ENCODE data around the gene STX5.
"Not testable (repeated sequence)": the region's sequence is repeated elsewhere in the genome, so short reads cannot be mapped to it uniquely, and the experiment has no call there.

Gene STX5

DNA sequence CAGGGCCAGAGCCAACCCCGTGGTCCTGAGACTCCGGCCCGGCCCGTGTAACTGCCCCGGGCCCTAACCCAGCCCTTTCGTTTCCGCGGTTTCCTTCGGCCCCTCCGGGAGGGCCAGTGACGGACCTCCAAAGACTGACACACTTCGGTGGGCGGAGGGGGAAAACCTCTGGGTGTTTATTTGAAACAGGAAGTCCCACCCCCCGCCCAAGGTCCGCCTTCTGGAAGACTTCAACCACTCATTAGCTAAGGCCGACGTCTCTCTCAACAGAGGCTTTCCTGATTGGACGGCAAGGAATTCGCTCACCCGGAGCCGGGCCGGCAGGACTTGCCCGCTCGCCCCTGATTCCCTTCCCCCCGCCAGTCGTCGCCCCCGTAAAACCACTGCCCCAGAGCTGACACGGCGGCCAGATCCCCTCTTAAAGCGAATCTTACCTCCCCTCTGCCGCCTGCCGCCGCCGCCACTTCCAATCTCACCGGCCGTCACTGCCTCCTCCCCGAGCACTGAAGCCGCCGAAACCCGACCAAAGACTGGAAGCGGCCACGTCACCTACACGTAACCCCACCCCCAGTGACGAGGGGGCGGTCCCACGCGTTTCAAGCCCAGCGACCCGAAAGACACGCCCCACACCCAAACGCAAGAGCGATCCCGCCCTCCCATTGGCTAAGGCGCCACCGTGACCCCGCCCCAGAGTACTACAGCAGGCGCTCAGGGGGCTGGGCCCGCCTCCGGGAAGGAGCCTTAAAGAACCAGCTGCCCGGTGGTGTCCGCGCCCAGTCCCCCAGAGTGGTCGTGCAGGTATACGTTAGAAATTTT, at the start of gene STX5:
TSS of gene STX5 (minus strand) at position 532 of the 816 bp plus-strand sequence. CDS start 808 bp downstream, outside the sequence.
- DNase-seq (ENCODE audit: low read depth) = peak; percentile 99

- DNase-seq (ENCODE audit: low read depth) = peak; percentile 90
Measured at GRCh38 chr11:62880803-62881578, 49.1 kb upstream of the STX5 start, which contains the start of gene SLC3A2. Gene SLC3A2 (plus strand): TSS chr11:62880896. CDS start chr11:62881024, 128 bp downstream.

DNA sequence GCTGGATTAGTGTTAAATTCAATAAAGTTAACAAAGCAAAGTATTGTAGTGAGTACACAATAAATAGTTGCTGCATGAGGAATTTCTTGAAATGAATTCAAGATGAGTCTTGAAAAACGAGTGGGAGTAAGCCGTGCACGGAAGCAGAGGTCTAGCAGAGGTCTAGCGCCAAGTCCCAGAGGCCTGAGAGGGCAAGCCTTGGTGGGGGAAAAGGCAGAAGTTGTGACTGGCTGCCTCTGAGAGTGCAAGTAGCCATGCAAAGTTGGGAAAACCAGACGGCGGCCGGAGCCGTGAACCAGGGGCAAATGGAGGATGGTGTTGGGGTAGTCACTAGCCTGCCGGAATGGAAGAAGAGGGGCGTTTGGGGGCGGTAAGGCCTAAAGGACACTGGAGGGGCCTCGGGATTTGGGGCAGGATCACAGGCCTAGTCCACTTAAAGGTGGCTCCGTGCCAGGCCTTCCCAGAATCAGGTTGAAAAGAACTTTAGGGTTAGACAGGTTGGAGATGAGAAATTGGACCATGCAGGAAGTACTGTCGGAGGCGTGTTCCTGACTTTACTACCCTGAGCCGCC, 48.5 kb upstream of the STX5 start:
- peak; percentile 88 for DNase-seq (ENCODE audit: low read depth)

DNA sequence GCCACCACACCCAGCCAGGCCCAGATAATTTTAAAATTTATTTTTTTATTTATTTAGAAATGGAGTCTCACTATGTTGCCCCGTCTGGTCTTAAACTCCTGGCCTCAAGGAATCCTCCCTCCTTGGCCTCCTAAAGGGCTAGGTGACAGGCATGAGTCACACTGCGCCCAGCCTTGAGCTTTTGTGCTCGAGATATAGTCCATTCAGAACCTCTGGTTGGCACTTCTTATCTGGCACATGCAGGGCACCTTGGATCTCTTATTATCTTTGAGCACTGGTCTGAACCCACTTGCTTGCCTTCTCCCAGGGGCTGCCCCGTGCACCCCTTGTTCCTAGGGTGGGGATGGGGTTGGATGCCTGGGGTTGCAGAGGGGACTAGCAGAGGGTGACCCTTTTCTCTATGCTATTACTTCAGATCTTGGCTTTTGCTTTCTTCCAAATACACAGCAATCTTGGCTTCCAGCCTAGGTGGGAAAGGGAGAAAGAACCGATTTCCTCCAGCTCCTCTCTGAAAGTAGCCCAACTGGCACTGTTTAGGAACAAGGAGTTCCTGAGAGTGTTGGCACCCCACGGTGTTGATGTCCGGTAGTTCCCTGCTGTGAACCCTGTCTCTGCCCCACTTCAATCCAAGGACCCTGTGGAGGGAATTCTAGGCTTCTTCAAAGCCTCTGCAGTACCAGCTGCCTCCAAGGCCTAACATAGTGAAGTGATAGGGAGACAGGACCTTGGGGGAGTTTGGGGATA, 47.6 kb upstream of the STX5 start:
- no peak for DNase-seq (ENCODE audit: low read depth)

DNA sequence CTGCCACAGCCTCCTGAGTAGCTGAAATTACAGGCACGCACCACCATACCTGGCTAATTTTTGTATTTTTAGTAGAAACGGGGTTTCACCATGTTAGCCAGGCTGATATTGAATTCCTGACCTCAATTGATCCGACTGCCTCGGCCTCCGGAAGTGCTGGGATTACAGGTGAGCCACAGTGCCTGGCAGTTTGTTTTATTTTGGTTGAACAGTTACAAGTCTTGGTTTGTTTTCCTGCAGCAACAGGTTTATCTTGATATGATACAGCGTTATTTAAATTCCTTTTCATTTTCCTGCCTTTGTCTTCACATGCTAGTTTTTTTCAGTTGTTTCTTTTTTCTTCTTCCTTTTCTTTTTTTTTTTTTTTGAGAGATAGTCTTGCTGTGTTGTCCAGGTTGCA, 44.9 kb upstream of the STX5 start:
- DNase-seq (ENCODE audit: low read depth) = no peak

DNA sequence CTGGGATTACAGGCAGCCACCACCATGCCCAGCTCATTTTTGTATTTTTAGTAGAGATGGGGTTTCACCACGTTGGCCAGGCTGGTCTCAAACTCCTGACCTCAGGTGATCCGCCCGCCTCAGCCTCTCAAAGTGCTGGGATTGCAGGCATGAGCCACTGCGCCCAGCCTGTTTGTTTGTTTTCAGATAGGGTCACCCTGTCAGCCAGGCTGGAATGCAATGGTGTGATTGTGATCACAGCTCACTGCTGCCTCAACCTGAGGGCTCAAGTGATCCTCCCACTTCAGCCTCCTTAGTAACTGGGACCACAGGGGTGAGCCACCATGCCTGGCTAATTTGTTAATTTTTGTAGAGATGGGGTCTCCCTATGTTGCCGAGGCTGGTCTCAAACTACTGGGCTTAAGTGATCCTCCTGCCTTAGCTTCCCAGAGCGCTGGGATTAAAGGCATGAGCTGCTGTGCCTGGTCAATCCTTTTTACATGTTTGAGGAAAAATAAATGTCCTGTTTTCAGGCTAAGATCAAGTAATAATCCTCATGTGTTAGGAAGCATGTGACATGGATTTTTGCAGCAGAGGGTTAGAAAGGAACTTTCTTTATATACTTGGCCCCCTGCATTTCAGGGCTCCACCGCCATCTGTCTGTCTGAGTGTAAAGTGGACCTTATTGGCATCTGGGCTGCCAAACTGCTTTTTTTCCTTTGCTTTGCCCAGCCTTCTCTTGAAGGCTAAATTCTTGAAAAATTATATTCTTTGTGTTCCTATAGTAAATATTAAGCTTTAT, 44.0 kb upstream of the STX5 start:
- DNase-seq (ENCODE audit: low read depth) = no peak

DNA sequence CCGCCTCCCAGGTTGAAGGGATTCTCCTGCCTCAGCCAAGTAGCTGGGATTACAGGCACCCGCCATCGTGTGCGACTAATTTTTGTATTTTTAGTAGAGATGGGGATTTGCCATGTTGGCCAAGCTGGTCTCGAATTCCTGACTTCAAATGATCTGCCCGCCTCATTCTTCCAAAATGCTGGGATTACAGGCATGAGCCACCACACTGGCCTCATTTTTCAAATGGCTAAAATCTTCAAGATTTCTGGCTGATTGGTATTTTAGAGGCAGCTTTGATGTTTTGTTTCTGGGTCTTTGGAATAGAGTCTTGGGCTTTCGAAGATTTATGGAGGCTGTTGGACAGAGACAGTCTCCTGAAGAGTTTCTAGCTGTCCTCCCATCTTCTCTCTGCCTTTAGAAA, 43.0 kb upstream of the STX5 start:
- no peak for DNase-seq (ENCODE audit: low read depth)

GRCh38 chr11:62865635-62866034, 33.8 kb upstream of the STX5 start:
- DNase-seq (ENCODE audit: low read depth) = no peak

DNA sequence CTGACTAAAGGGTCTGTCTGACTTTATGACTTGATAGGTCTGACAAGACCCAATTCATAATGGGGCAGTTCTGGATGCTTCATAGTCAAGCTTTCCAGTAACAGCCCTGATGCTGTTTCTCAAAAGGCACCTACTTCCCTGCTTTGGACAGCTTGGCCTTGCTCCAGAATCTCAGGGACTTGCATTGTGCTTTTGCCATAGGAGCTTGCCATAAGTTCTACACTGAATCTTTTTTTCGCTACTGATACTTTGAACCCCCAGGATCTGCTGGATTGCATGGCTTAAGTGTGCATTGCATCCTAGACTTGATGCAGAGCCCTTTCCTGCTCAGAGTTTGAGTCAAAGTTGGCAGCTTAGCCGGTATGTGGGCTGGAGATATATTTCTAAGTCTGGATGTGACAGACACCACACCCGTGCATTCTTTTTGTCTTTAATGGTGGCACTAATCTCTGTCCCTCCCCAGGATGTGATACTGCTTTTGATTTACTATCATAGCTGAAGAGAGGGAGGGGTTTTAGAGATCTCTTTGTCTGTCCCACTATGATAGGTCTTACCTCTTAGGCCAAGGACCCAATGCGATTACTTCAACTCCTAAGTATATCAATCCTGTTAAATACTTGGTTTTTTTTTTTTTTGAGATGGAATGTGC, 32.0 kb upstream of the STX5 start:
- DNase-seq (ENCODE audit: low read depth) = no peak

DNA sequence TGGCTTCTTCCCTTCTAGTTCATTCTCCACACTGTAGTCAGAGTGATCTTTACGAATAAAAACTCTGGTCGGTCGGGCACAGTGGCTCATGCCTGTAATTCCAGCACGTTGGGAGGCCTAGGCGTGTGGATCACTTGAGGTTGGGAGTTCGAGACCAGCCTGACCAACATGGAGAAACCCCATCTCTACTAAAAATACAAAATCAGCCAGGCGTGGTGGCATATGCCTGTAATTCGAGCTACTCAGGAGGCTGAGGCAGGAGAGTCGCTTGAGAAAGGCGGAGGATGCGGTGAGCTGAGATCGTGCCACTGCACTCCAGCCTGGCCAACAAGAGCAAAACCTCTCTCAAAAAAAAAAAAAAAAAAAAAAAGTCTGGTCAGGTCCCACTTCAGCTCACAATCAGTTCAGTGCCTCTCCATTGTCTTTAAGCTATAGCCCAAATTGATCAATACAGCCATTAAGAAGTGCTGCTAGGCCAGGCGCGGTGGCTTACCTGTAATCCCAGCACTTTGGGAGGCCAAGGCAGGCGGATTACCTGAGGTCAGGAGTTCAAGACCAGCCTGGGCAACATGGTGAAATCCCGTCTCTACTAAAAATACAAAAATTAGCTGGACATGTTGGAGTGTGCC, 29.8 kb upstream of the STX5 start:
- DNase-seq (ENCODE audit: low read depth) = not testable (repeated sequence)

DNA sequence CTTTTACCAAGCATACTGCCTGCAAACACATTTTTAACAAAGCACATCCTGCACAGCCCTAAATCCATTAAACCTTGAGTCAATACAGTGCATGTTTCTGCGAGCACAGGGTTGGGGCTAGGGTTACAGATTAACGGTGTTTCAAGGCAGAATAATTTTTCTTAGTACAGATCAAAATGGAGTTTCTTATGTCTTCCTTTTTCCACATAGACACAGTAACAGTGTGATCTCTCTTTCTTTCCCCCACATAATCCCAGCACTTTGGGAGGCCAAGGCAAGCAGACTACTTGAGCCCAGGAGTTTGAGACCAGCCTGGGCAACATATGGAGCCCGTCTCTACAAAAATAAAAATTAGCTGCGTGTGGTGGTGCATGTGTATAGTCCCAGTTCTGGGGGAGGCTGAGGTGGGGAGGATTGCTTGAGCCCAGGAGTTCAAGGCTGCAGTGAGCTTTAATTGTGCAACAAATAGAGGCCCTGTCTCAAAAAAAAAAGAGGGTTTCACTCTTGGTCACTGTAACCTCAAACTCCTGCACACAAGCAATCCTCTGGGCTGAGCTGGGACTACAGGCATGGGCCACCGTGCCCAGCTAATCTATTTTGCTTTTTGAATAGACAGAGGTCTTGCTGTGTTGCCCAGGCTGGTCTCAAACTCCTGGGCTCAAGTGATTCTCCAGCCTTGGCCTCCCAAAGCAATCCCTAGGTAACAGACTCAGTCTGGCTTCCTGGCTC, 29.1 kb upstream of the STX5 start:
- DNase-seq (ENCODE audit: low read depth) = no peak

DNA sequence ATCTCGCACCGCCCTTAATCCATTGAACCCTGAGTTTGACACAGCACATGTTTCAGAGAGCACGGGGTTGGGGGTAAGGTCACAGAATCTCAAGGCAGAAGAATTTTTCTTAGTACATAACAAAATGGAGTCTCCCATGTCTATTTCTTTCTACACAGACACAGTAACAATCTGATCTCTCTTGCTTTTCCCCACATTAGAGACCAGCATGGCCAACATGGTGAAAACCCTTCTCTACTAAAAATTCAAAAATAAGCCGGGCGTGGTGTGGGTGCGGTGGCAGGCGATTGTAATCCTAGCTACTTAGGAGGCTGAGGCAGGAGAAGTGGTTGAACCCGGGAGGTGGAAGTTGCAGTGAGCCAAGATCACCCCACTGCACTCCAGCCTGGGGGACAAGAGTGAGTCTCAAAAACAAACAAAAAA, 27.4 kb upstream of the STX5 start:
- DNase-seq (ENCODE audit: low read depth) = not testable (repeated sequence)

DNA sequence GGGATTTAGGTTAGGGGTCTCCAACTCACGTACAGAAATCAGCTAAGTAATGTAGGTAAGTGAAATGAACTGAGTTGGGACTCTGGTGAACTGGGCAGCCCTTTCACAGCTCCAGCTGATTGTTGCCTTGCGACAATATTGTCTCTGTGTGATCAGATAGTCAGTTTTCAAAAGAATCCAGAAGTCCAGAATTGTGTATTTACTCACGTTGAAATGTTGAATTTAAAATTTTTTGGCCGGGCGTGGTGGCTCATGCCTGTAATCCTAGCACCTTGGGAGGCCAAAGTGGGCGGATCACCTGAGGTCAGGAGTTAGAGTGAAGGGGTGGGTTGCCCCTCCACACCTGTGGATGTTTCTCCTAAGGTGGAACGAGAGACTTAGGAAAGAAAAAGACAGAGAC, 26.4 kb upstream of the STX5 start:
- DNase-seq (ENCODE audit: low read depth) = no peak

DNA sequence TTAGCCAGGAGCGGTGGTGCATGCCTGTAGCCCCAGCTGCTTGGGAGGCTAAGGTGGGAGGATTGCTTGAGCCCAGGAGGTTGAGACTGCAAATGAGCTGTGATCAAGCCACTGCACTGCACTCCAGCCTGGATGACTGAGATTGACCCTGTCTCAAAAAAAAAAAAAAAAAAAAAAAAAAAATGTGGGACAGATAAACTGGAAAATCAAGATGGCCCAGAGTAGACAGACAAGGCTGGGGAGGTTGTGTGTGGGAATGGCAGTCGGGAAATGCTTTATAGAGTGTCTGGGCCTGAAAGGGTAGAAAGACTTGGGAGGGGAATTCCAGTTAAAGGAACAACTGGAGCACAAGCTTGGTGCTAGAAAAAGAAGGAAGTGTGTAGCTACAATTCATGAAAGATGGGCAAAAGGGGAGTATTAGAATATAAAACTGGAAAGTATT, 25.7 kb upstream of the STX5 start:
- no peak for DNase-seq (ENCODE audit: low read depth)

DNA sequence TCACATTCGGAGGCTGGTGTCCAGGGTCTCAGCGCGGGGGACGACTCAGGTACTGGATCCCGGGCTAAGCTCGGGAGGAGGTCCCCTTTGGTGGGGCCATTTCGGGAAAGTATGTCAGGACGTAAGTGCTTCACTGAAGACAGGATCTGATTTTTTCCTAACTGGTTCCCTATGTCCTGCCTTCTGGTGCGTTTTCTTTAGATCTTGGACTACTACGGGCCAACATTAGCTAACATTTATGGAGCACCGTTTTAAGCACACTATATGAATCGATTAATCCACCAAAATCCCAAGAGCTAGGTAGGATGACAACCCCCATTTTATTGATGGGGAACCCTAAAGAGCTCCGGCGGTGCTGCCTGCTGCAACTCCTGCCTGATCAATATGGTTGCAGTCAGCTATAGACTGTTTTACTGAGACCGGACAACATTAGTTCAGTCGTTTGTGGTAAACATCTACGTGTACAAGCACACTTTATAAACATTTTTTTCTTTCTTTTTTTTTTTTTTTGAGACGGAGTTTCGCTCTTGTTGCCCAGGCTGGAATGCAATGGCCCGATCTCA, 24.6 kb upstream of the STX5 start:
- no peak for DNase-seq (ENCODE audit: low read depth)

DNA sequence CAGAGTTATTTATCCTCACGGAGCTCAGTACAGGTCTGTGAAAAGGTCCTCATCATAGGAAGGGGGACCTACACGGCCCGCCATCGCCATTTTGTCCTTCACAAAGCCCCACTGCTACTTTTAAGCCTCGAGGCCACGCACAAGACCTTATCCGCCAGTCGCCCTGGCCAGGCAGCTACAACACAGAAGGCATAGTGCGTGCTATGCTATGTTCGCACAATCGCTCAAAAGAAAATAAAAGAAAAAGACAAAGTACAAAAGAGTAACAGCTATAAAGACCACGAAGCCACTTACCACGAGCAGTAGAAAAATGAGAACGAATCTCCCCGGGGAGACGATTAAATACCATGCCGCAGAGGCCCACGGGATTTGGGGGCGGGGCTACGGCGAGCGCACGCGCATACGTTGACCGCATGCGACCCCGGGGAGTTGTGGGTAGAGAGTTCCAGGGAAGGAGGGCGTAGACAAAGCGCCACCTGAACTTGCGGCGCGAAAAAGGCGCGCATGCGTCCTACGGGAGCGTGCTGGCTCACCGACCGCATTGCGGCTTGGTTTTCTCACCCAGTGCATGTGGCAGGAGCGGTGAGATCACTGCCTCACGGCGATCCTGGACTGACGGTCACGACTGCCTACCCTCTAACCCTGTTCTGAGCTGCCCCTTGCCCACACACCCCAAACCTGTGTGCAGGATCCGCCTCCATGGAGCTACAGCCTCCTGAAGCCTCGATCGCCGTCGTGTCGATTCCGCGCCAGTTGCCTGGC, 23.9 kb upstream of the STX5 start:
- DNase-seq (ENCODE audit: low read depth) = peak; percentile 98

GRCh38 chr11:62854825-62855570, 23.1 kb upstream of the STX5 start:
- DNase-seq (ENCODE audit: low read depth) = peak; percentile 30
